Neutrophil (primary cell): ENCODE results near the gene TPMT.

ENCODE experiments used
- H3K27ac ChIP-seq: fragments of 200-600 bp; sonication (generic); 2 replicates; pipeline ENCODE4 v1.5.1; 2016; ENCODE audit warnings: mild to moderate bottlenecking, moderate library complexity
- H3K27me3 ChIP-seq: fragments of 200-600 bp; sonication (generic); 2 replicates; pipeline ENCODE4 v1.6.0; 2016; ENCODE audit warnings: mild to moderate bottlenecking
- H3K36me3 ChIP-seq: fragments of 200-600 bp; sonication (generic); 2 replicates; pipeline ENCODE4 v1.5.1; 2017
- H3K4me1 ChIP-seq, 2 experiments: fragments of 200-600 bp in 1 of 2; sonication (generic) in 1 of 2; 1 replicate in 1 of 2; 2 replicates in 1 of 2; pipeline versions ENCODE4 v1.5.1 to v1.6.1; 2013 to 2016; ENCODE audit warnings: low read depth in 1 of 2, low read length in 1 of 2, mild to moderate bottlenecking in 1 of 2, moderate library complexity in 1 of 2; ENCODE audit not compliant: control insufficient read depth in 1 of 2, insufficient read depth in 1 of 2
- H3K4me3 ChIP-seq, 2 experiments: fragments of 200-600 bp in 1 of 2; sonication (generic) in 1 of 2; 1 replicate in 1 of 2; 2 replicates in 1 of 2; pipeline ENCODE4 v1.5.1; 2013 to 2016; ENCODE audit warnings: low read depth in 1 of 2, low read length in 1 of 2, mild to moderate bottlenecking in 1 of 2, moderate library complexity in 1 of 2
- H3K9me3 ChIP-seq: fragments of 200-600 bp; sonication (generic); 2 replicates; pipeline ENCODE4 v1.5.1; 2016
- CTCF ChIP-seq: fragments of 200-600 bp; sonication (generic); IDR thresholded peaks from 2 replicates; pipeline ENCODE4 v1.5.1; 2016; ENCODE audit warnings: antibody characterized with exemption

Gene TPMT

GRCh38 chr6:18090349-18090786 is 64.5 kb downstream of the TPMT start:
- H3K4me1 ChIP-seq = no peaks in the 10 kb centered on the region
- no peak for TF ChIP-seq CTCF
- H3K27me3 ChIP-seq = no peaks in the 10 kb centered on the region
- H3K4me3 ChIP-seq = no peak overlapping the region
- no peak overlapping the region for H3K27ac ChIP-seq
- H3K36me3 ChIP-seq = no peaks in the 10 kb centered on the region
- H3K9me3 ChIP-seq = no peaks in the 10 kb centered on the region

- Histone ChIP-seq H3K4me3 (no peak overlapping the region), H3K27ac (no peak overlapping the region), H3K36me3 (no peaks in the 10 kb centered on the region), H3K4me1 (no peaks in the 10 kb centered on the region), H3K27me3 (no peaks in the 10 kb centered on the region), H3K9me3 (no peaks in the 10 kb centered on the region)
- no peak for TF ChIP-seq CTCF
These were observed 66.2 kb downstream of the TPMT start for GRCh38 chr6:18088419-18089296.

GRCh38 chr6:18087396-18088165 is 67.3 kb downstream of the TPMT start:
- Histone ChIP-seq H3K27ac (no peak overlapping the region), H3K36me3 (no peaks in the 10 kb centered on the region), H3K27me3 (no peaks in the 10 kb centered on the region), H3K4me1 (no peaks in the 10 kb centered on the region), H3K4me3 (no peak overlapping the region), H3K9me3 (no peaks in the 10 kb centered on the region)
- no peak for TF ChIP-seq CTCF

GRCh38 chr6:18081025-18081668 is 73.7 kb downstream of the TPMT start:
- H3K27ac ChIP-seq = no peak overlapping the region
- TF ChIP-seq CTCF = no peak
- no peak overlapping the region for H3K4me3 ChIP-seq
- no peaks in the 10 kb centered on the region for H3K9me3 ChIP-seq
- H3K4me1 ChIP-seq = no peaks in the 10 kb centered on the region
- H3K27me3 ChIP-seq = no peaks in the 10 kb centered on the region
- no peaks in the 10 kb centered on the region for H3K36me3 ChIP-seq

GRCh38 chr6:18080544-18080943 is 74.3 kb downstream of the TPMT start:
- Histone ChIP-seq H3K9me3 (no peaks in the 10 kb centered on the region), H3K27ac (no peak overlapping the region), H3K36me3 (no peaks in the 10 kb centered on the region), H3K4me3 (no peak overlapping the region), H3K4me1 (no peaks in the 10 kb centered on the region), H3K27me3 (no peaks in the 10 kb centered on the region)
- no peak for TF ChIP-seq CTCF
